ENCODE data around the gene MSRB3. TPM values are rescaled to one million over a fixed set of nuclear protein-coding genes. Genes with fewer than 3 reads are reported as not detected.

Gene MSRB3
- total RNA-seq, 1 donor from 2014 or later, result 1.1 TPM

GRCh38 chr12:65339161-65339560, 60.7 kb downstream of the MSRB3 start:
- TF ChIP-seq CTCF (IDR thresholded peaks at IDR 0.05; ENCODE audit: unreplicated experiment), result no peak
- H3K36me3 Mint-ChIP-seq (ENCODE audit: insufficient read depth), result no peaks in the 10 kb centered on the region
- no peak overlapping the region for H3K27ac Mint-ChIP-seq
- H3K4me3 Mint-ChIP-seq (ENCODE audit: low read depth), result no peak overlapping the region
- no peak for DNase-seq (ENCODE audit: low spot score, unreplicated experiment)
- peaks cover 5% of the 10 kb centered on the region for H3K4me1 Mint-ChIP-seq (ENCODE audit: low read depth)
- no peaks in the 10 kb centered on the region for H3K9me3 Mint-ChIP-seq (ENCODE audit: low read depth)
- H3K27me3 Mint-ChIP-seq, result no peaks in the 10 kb centered on the region

- Mint-ChIP-seq H3K9me3 (ENCODE audit: low read depth) (peaks cover 2% of the 10 kb centered on the region), H3K4me3 (ENCODE audit: low read depth) (no peak overlapping the region), H3K27me3 (no peaks in the 10 kb centered on the region), H3K36me3 (ENCODE audit: insufficient read depth) (no peaks in the 10 kb centered on the region), H3K4me1 (ENCODE audit: low read depth) (peaks cover 1% of the 10 kb centered on the region), H3K27ac (no peak overlapping the region)
- no peak for DNase-seq (ENCODE audit: low spot score, unreplicated experiment)
- TF ChIP-seq CTCF (IDR thresholded peaks at IDR 0.05; ENCODE audit: unreplicated experiment), result no peak
Observed at GRCh38 chr12:65343230-65343629, 64.7 kb downstream of the MSRB3 start.

GRCh38 chr12:65343801-65344200, 65.3 kb downstream of the MSRB3 start:
- DNase-seq (ENCODE audit: low spot score, unreplicated experiment), result no peak
- H3K9me3 Mint-ChIP-seq (ENCODE audit: low read depth), result peaks cover 2% of the 10 kb centered on the region
- H3K36me3 Mint-ChIP-seq (ENCODE audit: insufficient read depth), result no peaks in the 10 kb centered on the region
- no peak for TF ChIP-seq CTCF (IDR thresholded peaks at IDR 0.05; ENCODE audit: unreplicated experiment)
- H3K27ac Mint-ChIP-seq, result no peak overlapping the region
- H3K4me3 Mint-ChIP-seq (ENCODE audit: low read depth), result no peak overlapping the region
- H3K4me1 Mint-ChIP-seq (ENCODE audit: low read depth), result peaks cover 1% of the 10 kb centered on the region
- H3K27me3 Mint-ChIP-seq, result no peaks in the 10 kb centered on the region

GRCh38 chr12:65355461-65355860, 77.0 kb downstream of the MSRB3 start:
- no peak overlapping the region for H3K4me3 Mint-ChIP-seq (ENCODE audit: low read depth)

GRCh38 chr12:65362234-65363031, 84.0 kb downstream of the MSRB3 start:
- no peak overlapping the region for H3K27ac Mint-ChIP-seq
- H3K4me1 Mint-ChIP-seq (ENCODE audit: low read depth), result no peaks in the 10 kb centered on the region
- no peak for DNase-seq (ENCODE audit: low spot score, unreplicated experiment)
- no peak for TF ChIP-seq CTCF (IDR thresholded peaks at IDR 0.05; ENCODE audit: unreplicated experiment)
- no peaks in the 10 kb centered on the region for H3K27me3 Mint-ChIP-seq
- H3K4me3 Mint-ChIP-seq (ENCODE audit: low read depth), result no peak overlapping the region
- no peaks in the 10 kb centered on the region for H3K36me3 Mint-ChIP-seq (ENCODE audit: insufficient read depth)
- H3K9me3 Mint-ChIP-seq (ENCODE audit: low read depth), result no peaks in the 10 kb centered on the region

More at GRCh38 chr12:65355461-65355860, 77.0 kb downstream of the MSRB3 start:
- Mint-ChIP-seq H3K27ac (no peak overlapping the region), H3K9me3 (ENCODE audit: low read depth) (peaks cover 12% of the 10 kb centered on the region), H3K27me3 (no peaks in the 10 kb centered on the region), H3K4me1 (ENCODE audit: low read depth) (no peaks in the 10 kb centered on the region), H3K36me3 (ENCODE audit: insufficient read depth) (no peaks in the 10 kb centered on the region)
- no peak for TF ChIP-seq CTCF (IDR thresholded peaks at IDR 0.05; ENCODE audit: unreplicated experiment)
- no peak for DNase-seq (ENCODE audit: low spot score, unreplicated experiment)
